ELF-1 (cell line): Measurements from ENCODE around the gene SNX18.

Source experiments
- DNase-seq: peaks from one replicate; pipeline ENCODE4 v3.0.0-alpha.2; 2016; ENCODE audit warnings: low read depth, low spot score

The SNX18 gene

DNA sequence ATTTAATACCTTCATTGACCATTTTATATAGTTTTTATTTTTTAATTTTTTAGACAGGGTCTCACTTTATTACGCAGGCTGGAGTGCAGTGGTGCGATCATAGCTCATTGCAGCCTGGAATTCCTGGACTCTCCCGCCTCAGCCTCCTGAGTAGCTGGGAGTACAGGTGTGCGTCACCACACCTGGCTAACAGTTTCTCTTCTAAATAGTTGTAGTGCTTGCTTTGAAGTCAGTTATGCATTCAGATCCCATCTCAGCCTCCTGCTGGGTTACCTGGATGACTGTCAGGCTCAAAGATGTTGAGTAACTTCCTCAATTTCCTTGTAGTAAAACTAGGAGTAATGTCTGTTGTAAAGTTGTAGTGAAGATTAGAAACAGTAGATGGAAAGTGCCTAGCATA is 21.4 kb downstream of the SNX18 start:
- DNase-seq = no peak

DNA sequence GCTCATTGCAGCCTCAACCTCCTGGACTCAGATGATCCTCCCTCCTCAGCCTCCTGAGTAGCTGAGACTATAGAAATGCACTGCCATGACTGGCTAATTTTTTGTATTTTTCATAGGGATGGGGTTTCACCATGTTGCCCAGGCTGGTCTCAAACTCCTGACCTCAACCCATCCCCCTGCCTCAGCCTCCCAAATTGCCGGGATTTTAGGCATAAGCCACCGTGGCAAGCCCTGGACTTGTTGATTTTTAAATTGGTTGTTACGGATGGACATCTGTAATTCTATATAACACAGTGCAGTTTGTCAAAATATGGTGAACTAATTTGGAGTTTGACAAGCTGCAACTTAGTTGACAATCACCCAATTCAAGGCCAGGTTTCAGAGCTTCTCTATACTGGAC is 22.7 kb downstream of the SNX18 start:
- DNase-seq = no peak

DNA sequence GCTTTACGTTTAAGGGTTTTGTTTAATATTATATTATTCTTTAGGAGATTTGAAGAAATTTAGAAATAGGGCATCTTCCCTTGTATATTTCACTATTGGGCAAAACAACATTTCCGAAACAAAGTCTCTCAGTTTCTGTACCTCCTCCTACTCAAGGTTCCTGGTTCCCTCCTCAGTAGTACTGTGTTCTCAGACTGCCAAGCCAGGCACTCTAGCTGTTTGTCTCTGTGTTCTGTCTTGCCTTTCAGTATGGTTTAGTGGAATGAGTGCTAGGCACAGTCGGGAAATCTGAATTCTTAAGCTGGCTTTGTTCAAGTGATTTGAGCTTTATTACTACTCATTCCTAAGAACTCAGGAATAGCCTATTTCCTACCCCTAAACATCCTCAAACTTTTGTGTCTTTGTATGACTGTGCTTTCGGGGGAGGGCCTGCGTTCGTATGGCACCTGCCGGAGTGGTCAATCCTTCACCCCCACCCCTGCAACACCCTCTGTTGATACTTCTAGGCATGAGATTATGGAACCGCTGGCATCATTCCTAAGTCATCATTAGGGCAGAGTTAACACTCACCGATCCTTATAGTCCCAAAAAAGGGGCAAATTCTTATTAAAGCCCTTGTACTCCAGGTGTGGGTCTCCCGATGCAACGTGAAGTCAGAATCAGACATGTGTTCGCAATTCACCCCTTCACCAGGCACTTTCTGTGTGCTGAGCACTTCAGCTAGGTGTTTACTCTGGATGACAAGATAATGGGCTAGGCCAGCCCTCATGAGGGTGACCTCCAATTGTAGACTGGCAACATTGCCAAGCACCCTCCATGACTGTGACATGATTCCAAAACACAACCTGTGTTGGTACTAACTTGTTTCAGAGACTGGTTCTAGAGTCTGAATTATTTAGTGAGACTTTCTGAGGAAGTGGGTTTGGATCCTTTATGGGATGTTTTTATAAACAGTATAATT is 24.5 kb downstream of the SNX18 start:
- no peak for DNase-seq

DNA sequence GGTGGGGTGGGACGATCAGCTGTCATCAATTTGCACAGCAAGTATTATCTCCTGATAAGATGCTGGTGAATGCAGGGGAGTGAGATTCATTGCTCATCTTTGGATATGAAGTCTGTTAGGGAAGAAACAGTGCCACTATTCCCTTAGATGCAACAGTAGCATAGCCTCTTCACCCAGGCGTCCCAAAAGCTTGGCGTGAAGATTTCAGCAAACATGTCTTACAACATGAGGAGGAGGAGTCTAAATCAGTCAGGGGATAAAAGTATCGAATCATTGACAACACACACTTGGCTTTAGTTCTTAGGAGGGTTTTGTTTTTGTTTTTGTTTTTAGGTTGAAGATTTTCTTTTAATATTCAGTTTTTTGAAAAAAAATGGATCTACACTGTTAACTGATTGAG is 26.5 kb downstream of the SNX18 start:
- no peak for DNase-seq

DNA sequence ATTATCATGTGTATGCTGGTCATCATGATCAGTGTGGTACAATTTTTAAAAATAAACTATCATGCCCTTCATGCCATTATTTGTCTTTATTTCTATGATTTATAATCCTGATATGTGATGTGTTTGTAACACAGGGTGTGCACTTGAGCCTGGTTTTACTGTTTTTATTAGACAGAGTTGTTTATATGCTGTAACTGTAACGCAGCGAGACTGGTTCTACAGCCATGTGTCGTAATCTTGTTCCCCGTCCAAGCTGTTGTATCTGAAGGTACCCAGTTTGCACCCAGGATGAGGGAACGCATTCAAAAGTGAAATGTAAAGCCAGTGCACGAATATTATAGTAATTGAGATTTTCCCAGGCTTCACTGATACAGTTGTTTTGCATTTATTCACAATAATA is 28.2 kb downstream of the SNX18 start:
- no peak for DNase-seq

DNA sequence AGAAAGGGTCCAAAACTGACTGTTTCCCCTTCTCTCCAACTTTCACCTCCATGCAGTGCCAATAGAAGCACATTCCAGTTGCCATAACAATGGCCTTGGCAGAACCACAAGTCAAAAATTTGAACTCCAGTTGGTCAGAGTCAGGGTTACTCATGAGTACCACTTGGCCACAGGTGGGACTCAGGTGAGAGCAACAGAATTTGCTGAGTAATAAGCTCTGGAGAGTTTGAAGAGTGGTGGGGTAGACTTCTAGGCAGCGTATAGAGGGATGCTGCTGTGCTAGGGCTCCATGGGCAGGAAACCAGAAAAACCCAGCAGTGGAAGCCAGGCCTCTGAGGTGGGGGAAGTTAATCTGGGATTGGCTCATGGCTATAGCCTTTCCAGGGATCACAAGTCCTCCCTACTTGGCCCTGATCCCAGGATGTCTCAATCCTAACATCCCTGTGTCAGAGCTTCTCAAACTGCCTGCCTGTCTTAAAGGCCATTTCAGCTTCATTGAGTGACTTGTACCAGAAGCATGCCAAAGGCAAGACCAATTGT is 30.2 kb downstream of the SNX18 start:
- DNase-seq = no peak

DNA sequence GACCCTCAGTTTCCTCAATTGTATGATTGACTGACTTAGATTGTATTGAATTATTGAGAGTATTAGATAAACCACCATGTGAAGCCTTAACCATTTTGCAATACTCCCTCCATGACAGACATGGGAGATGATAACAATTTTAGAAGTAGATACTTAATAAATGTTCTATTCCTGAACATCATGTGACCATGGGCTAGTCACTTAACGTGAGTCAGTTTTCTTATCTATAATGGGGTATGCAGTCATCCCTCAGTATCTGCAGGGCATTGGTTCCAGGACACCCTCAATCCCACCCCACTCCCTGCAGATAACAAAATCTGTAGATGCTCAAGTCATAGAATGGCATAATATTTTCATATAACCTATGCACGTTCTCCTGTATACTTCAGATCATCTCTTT is 31.0 kb downstream of the SNX18 start:
- no peak for DNase-seq

DNA sequence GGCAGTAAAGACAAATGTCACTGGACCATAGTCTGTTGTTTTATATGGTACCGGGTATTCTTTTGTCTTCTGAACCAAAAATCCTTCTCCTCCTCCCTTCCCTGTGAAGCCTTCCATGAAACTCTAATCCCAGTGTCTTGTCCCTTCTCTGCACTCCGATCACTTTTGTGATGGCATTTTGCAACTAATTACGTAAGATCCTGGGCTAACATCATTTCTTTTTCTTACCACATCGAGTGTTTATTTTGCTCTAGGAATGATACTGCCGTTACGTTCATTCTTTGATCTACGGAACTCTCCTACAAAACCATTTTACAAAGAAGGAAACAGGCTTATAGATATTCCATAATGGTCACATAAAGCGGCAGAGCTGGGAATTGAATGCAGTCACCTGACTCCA is 33.7 kb downstream of the SNX18 start:
- no peak for DNase-seq

DNA sequence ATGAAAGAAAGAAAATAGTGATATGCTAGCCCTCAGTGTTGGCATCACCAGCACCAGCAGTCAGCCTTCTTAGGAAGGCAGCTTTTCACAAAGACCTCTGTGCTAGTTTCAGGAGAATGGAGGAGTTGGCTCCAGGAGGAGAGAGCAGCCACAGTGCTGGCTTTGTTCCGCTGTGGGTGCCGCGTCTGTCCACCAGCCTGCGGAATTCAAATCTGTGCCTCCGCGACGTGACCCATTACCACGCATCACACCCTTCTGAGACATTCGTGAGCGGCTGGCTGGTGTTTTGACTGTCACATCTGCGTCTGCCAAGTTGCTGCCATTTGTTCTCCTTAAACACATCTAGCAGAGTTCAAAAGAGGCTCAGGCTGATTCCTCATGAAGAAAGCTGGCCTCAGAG is 34.4 kb downstream of the SNX18 start:
- no peak for DNase-seq

DNA sequence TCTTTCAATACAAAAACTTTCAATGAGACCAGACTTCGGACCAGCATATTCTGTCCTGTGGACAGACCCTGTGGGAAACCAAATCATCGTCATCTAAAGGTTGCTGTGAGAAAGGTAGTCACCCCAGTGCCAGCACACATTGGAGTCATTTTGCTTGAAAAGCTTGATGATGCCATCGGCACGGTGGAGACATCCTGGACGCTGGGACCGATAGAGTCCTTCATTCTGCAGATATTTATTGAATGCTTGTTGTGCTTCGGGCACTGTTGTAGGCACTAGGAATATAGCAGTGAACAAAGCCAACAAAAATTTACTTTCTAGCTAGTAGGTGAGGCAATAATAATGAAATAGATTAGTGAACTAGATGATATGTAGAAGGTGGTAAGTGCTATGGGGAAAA is 34.9 kb downstream of the SNX18 start:
- no peak for DNase-seq

DNA sequence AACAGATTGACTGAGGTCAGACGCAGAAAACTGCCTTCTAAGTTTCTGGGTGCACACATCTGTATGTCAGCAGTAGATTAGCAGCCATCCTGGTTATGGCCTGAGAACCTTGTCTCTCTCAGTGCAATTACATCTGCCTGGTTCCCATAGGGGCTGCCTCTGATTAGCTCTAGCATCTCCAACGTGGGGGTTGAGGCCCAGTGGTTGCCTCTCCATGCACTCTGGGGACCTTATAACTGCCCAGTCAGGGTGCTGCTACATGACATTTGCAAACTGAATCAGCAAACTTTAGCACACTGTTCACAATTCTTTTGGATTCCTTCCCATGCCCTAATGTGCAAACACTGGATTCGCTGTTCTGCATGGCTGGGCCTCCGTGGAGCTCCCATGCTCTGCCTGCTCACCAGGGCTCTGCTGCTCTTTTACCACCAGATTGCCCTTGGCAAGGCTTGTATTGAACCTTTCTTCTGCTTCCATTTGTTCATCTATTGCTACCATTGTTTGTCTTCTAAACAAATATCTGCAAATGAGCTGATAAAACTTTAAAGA is 36.2 kb downstream of the SNX18 start:
- no peak for DNase-seq

DNA sequence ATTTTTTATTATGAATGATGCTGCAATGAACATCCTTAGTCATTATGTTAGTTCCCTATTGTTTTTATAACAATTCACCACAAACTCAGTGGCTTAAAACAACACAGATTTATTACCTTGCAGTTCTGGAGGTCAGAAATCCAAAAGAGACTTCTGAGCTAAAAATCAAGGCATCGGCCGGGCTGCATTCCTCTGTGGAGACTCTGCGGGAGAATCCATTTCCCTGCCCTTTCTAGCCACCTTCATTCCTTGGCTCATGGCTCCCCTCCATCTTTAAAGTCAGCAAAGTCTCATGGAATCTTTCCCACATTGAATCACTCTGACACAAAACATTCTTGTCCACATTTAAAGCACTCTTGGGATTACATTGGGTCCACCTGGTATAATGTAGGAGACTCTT is 38.6 kb downstream of the SNX18 start:
- no peak for DNase-seq

DNA sequence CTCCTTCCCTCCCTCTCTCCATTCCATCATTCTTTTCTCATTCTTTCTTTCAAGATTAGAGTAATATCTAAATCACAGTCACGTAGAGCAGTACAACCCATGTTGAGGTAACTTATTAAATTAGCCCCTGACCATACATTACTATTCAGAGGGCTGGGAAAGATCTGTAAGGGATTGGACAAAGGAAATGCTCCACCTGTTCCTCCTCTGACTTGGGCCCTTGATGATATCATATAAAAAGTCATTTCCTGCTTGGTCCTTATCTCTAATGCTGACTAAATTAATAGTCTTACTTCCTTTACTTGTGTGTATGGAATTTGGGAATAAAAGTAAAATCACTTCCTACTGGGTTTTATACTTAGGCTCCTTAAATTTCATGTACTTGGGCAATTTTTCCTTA is 40.8 kb downstream of the SNX18 start:
- no peak for DNase-seq

DNA sequence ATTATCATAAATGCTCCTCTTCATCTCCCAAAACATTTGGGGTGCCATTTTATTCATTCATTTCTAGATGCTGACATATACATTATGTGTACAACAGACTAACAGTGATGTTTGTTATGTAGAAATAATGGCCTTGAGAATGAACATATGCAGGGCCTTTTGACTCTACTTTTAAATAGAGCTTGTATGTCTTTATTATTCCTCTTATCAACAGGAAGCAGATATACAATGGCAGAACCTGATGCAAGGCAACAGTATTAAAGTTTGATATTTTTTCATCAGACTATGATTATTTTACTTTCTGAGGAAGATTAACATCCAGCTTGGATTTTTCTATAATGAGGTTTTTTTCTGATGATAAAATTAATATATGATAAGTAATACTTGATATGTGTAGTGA is 44.1 kb downstream of the SNX18 start:
- DNase-seq = no peak

DNA sequence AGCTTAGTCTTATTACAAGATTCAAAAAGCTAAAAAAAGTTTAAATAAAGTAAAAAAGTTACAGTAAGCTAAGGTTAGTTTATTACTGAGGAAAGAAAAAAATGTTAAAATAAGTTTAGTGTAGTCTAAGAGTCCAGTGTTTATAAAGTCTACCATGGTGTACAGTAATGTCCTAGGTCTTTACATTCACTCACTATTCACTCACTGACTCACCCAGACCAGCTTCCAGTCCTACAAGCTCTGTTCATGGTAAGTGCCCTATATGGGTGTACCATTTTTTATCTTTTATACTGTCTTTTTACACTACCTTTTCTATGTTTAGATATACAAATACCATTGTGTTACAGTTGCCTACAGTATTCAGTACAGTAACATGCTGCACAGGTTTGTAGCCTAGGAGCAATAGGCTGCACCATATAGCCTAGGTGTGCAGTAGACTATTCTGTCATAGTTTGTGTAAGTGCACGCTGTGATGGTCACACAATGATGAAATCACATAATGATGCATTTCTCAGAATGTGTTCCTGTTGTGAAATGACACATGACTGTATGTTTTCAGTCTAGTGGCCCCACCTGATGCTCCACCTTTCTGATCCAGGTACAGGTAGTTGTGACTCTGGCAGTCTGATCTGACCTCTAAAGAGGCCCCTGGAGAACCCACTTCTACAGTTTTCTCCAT is 45.7 kb downstream of the SNX18 start:
- DNase-seq = no peak

DNA sequence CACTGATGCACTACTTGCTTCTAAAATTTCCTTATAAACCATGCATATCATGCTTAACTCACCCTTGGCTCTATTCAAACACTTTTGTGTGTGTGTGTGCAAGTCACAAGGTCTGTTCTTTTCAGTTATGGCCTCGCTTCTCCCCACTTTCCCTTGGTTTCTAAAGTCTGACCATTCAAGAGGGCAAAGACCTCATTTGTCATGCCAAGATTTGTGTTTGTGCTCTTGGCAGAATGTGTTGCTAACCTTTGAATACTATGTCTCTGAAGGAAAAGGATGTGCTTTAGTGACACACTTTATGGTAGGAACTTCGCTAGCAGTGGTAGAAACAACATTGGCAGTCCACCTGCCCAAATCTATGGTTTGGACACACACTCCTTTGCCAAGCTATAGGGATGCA is 50.4 kb downstream of the SNX18 start:
- DNase-seq = no peak

DNA sequence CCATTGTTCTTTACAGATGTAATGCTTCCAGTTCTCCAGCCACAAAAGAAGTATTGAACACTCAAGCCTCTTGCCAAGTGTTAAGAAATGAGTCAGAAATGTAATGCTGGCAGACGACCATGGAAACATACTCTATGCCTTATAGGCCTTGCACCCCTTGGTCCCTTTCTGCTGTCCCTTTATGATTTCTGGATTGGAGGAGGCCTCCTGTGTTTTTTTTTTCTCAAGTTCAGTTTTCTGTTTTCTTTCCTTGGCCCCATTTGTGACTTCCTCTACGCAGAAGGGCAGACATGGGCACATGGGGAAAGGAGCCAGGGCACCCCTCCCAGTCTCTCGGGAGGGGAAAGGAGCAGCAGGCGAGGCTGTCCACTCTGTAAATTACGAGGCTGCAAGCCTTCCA is 53.4 kb downstream of the SNX18 start:
- no peak for DNase-seq

DNA sequence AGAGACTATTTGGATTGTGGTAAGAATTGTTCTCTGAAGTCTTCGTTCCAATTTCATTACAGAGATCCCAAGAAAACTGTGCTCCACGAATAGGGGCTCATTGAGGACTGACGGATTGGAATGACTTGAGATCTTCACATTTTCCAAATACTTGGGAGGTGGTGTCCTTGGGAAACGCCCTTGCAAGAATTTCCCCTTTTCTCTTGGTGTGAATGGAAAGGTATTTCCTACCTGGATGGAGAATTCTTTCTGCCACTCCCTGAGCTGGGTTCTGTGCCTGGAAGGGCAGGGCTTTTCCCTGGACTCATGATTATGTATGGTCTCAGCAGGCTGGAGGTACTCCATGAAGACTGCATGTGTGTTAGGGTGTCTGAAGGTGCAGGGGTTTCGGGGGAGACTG is 53.9 kb downstream of the SNX18 start:
- peak; percentile 39 for DNase-seq

DNA sequence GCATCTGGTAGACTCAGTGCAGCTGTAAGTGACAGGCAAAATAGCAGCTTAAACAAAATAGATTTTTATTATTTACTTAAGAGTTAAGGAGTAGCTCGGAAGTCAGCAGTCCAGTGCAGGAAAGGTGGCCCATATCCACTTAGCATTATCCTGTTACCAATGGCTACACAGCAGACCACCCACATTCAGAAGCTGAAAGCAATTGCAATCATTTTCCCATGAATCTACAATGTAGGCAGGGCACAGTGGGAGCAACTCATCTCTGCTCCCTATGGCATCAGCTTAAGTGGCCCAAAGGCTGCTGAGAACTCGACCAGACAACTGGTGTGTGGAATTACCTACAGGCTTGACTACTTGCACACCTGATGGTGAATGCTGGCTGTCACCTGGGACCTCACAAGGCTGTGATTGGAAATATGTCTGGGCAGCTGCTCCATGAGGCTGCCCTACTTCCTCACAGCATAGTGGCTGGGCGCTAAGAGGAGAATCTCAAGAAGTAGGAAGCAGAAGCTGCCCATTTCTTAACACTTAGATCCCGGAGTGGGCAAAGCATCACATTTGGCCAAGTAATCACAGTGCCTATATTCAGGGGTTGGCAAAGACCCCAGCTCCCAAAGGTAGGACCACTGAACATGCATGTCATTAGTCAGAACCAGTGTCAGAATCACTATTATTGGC is 56.4 kb downstream of the SNX18 start:
- DNase-seq = no peak

DNA sequence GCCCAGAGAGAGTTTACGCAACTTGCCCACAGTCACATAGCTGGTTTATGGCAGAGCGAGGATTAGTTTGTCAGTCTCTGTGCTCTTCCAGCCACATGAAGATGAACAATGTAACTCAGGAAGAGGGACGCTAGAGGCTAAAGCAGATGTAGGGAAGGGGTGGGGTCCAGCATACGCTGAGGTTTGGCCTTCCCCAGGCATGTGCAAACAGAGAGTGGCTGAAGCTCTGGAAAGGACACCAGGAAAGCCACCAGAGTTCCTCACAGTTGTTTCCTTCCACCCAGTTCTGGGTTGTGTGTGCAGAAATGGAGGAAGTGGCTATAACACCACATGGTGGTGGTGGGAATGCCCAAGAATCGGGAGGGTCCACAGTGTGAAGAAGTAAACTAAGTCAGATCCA is 60.0 kb downstream of the SNX18 start:
- DNase-seq = no peak

DNA sequence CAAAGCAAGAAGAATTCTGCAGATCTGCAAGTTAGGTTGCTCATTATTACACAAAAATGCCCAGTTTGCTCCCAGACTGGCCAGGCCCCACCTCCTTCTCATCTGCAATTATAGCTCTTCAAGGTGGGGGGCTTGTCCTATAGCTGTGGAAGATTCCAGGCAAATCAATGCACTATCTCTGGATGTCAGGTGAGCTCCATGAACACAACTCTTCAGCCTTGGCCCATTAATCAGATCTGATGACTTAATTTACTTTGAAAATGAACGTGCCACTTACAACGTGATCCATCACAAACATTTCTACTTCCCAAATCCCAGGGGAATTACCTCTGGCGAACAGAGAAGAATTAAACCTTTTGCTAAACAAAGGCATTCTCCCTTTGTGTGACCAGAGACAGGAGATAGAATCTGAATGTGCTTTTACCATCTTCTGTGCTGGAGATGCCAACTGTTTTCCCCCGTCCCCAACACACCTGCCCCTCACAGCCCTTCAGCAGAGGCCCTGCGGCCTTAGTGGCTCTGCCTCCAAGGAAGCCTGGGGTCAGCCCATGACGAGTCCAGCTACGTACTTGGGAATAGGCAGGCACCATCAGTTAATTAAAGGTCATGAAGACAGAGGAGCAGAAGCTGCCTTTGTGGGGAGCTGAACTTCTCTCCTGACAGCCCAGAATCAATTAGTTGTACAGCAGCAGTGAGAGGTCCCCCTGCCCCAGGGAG is 60.5 kb downstream of the SNX18 start:
- DNase-seq = peak; percentile 42
